GM21825 (cell line): Measurements from ENCODE around the gene GALNT18.

ENCODE experiments used
- ATAC-seq: cut with Tn5 transposase; IDR thresholded peaks from one replicate; pipeline ENCODE4 v1.9.1; 2021; ENCODE audit warnings: mild to moderate bottlenecking, moderate library complexity; ENCODE audit not compliant: unreplicated experiment

GALNT18 gene

GRCh38 chr11:11534981-11535380, 86.8 kb downstream of the GALNT18 start:
- ATAC-seq = no peak

- no peak for ATAC-seq
Observed at GRCh38 chr11:11533751-11534150, 88.1 kb downstream of the GALNT18 start.

- no peak for ATAC-seq
Observed at GRCh38 chr11:11533057-11533456, 88.7 kb downstream of the GALNT18 start.

- ATAC-seq = no peak
Observed at GRCh38 chr11:11532574-11532973, 89.2 kb downstream of the GALNT18 start.

- no peak for ATAC-seq
Observed at GRCh38 chr11:11531131-11531908, 90.5 kb downstream of the GALNT18 start.

- ATAC-seq = no peak
Observed at GRCh38 chr11:11528986-11529385, 92.8 kb downstream of the GALNT18 start.

GRCh38 chr11:11525283-11525682, 96.5 kb downstream of the GALNT18 start:
- ATAC-seq = no peak

- no peak for ATAC-seq
Observed at GRCh38 chr11:11524436-11525061, 97.3 kb downstream of the GALNT18 start.

- ATAC-seq = no peak
Observed at GRCh38 chr11:11522591-11522990, 99.2 kb downstream of the GALNT18 start.

- no peak for ATAC-seq
Observed at GRCh38 chr11:11521306-11522002, 100.4 kb downstream of the GALNT18 start.

- ATAC-seq = no peak
Observed at GRCh38 chr11:11520231-11521015, 101.4 kb downstream of the GALNT18 start.

GRCh38 chr11:11519184-11519583, 102.6 kb downstream of the GALNT18 start:
- ATAC-seq = no peak

GRCh38 chr11:11514246-11514645, 107.6 kb downstream of the GALNT18 start:
- ATAC-seq = no peak

GRCh38 chr11:11513422-11513821, 108.4 kb downstream of the GALNT18 start:
- no peak for ATAC-seq

- no peak for ATAC-seq
Observed at GRCh38 chr11:11512929-11513328, 108.9 kb downstream of the GALNT18 start.

GRCh38 chr11:11512502-11512901, 109.3 kb downstream of the GALNT18 start:
- ATAC-seq = no peak

GRCh38 chr11:11512090-11512489, 109.7 kb downstream of the GALNT18 start:
- no peak for ATAC-seq

GRCh38 chr11:11510939-11511338, 110.9 kb downstream of the GALNT18 start:
- ATAC-seq = no peak

GRCh38 chr11:11505692-11506091, 116.1 kb downstream of the GALNT18 start:
- ATAC-seq = no peak

GRCh38 chr11:11505190-11505589, 116.6 kb downstream of the GALNT18 start:
- no peak for ATAC-seq

- ATAC-seq = no peak
Observed at GRCh38 chr11:11504071-11504470, 117.7 kb downstream of the GALNT18 start.
